Measurements from ENCODE around the gene ANKRD34A.
A peak's percentile ranks its signal among the peaks of the same experiment; 100 is the strongest.

Gene ANKRD34A

DNA sequence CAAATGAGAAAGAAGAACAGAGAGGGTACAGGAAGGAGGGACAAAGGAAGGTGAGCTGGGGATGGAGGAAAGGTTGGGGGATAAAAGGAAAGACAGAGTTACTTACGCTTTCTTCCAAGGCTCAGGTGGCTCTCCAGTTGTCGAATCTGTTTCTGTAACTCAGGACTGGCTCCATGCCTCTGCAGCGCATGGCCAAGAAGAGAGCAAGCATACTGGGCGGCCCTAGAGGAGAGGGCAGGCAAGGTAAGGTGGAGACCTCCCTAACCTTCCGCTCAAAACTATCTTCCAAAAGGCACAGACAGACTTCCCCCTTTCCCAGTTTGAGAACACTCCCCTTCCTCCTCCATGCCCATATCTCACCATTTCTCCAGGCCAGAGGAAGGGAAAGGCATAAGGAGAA is 46.8 kb downstream of the ANKRD34A start:
- no peaks in the 10 kb centered on the region for H3K27me3 ChIP-seq (ENCODE audit: insufficient read depth, poor library complexity, severe bottlenecking)
- DNase-seq (ENCODE audit: low spot score) (no peak), ATAC-seq (ENCODE audit: low read depth) (no peak)
- TF ChIP-seq, protein P1, sequence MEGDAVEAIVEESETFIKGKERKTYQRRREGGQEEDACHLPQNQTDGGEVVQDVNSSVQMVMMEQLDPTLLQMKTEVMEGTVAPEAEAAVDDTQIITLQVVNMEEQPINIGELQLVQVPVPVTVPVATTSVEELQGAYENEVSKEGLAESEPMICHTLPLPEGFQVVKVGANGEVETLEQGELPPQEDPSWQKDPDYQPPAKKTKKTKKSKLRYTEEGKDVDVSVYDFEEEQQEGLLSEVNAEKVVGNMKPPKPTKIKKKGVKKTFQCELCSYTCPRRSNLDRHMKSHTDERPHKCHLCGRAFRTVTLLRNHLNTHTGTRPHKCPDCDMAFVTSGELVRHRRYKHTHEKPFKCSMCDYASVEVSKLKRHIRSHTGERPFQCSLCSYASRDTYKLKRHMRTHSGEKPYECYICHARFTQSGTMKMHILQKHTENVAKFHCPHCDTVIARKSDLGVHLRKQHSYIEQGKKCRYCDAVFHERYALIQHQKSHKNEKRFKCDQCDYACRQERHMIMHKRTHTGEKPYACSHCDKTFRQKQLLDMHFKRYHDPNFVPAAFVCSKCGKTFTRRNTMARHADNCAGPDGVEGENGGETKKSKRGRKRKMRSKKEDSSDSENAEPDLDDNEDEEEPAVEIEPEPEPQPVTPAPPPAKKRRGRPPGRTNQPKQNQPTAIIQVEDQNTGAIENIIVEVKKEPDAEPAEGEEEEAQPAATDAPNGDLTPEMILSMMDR (IDR thresholded peaks at IDR 0.05; ENCODE audit: poor library complexity, severe bottlenecking): no peak
- H3K9me3 ChIP-seq (ENCODE audit: severe bottlenecking): no peaks in the 10 kb centered on the region
- peaks cover 36% of the 10 kb centered on the region for H3K36me3 ChIP-seq (ENCODE audit: low read depth)
- no peaks in the 10 kb centered on the region for H3K4me1 ChIP-seq (ENCODE audit: insufficient read depth, poor library complexity, severe bottlenecking)
- H3K4me3 ChIP-seq (ENCODE audit: severe bottlenecking): peak overlapping the region; percentile 68
- peak overlapping the region; percentile 63 for H3K27ac ChIP-seq (ENCODE audit: poor library complexity, severe bottlenecking)

DNA sequence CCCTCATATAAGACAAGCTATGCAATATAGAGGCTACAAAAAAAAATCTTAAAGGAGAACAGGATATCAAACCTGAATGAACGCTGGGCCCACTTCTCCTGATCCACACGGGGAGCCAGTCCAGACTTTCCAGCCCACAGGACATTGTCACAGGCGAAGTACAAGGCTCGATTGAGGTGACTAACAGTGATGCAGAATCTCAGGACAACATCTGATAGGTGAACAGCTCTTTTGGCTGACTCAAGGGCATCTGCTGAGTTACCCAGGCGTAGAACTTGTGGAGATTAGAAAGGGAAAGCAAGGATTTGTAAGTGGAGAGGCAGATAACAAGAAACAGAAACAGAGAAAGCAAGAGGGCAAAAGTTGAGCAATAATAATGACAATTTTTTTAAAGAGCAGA is 47.6 kb downstream of the ANKRD34A start:
- Histone ChIP-seq H3K36me3 (ENCODE audit: low read depth) (peaks cover 37% of the 10 kb centered on the region), H3K4me1 (ENCODE audit: insufficient read depth, poor library complexity, severe bottlenecking) (no peaks in the 10 kb centered on the region), H3K27ac (ENCODE audit: poor library complexity, severe bottlenecking) (peak overlapping the region; percentile 63), H3K27me3 (ENCODE audit: insufficient read depth, poor library complexity, severe bottlenecking) (no peaks in the 10 kb centered on the region), H3K9me3 (ENCODE audit: severe bottlenecking) (no peaks in the 10 kb centered on the region), H3K4me3 (ENCODE audit: severe bottlenecking) (no peak overlapping the region)
- DNase-seq (ENCODE audit: low spot score): no peak
- no peak for ATAC-seq (ENCODE audit: low read depth)
- TF ChIP-seq, protein P1 (IDR thresholded peaks at IDR 0.05; ENCODE audit: poor library complexity, severe bottlenecking): no peak

DNA sequence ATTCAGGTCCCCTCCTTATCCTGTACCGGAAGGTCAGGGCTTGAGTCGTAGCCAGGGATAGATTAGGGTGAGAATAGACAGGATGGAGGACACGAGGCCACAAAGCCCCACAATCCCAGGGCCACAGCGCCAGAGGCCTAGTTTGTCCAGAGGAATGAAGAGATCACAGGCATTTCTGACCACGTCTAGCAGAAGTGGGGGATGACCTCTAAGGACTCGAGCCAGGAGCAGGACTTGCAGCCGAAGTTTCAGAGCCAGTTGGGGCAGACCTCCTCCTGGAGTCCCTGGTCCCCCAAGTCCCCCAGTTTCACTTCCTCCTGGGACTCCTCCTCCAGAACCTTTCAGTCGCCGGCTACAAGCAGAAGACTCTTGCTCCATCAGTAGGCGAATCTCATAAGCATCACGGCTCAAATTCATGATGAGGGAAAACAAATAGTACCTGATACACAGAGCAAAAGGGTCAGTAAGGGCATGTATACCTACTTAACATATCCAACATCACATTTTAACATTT is 52.2 kb downstream of the ANKRD34A start:
- no peak for ATAC-seq (ENCODE audit: low read depth)
- Histone ChIP-seq H3K27me3 (ENCODE audit: insufficient read depth, poor library complexity, severe bottlenecking) (no peaks in the 10 kb centered on the region), H3K36me3 (ENCODE audit: low read depth) (peaks cover 49% of the 10 kb centered on the region), H3K4me3 (ENCODE audit: severe bottlenecking) (no peak overlapping the region), H3K27ac (ENCODE audit: poor library complexity, severe bottlenecking) (no peak overlapping the region), H3K9me3 (ENCODE audit: severe bottlenecking) (no peaks in the 10 kb centered on the region), H3K4me1 (ENCODE audit: insufficient read depth, poor library complexity, severe bottlenecking) (peaks cover 13% of the 10 kb centered on the region)
- DNase-seq (ENCODE audit: low spot score): no peak
- TF ChIP-seq, protein P1 (IDR thresholded peaks at IDR 0.05; ENCODE audit: poor library complexity, severe bottlenecking): no peak
